Activated CD4-positive, alpha-beta T cell treated with anti-CD3 and anti-CD28 coated beads, Interleukin-2, amount 10 ng/mL, durations not matched to agents 24 days and 14 days (primary cell): ENCODE results near the gene ATXN7. TPM values are rescaled to one million over a fixed set of nuclear protein-coding genes. Genes with fewer than 3 reads are reported as not detected.

Source experiments
- DNase-seq: peaks from one replicate; pipeline ENCODE4 v3.0.0; 2022
- H3K27ac Mint-ChIP-seq: one replicate; pipeline ENCODE4 v1.8.0; 2022; ENCODE audit warnings: mild to moderate bottlenecking, mixed read lengths
- H3K27me3 Mint-ChIP-seq: one replicate; pipeline ENCODE4 v1.8.0; 2022; ENCODE audit warnings: mixed read lengths
- H3K36me3 Mint-ChIP-seq: one replicate; pipeline ENCODE4 v1.8.0; 2022; ENCODE audit warnings: low read depth, mild to moderate bottlenecking, mixed read lengths
- H3K4me1 Mint-ChIP-seq: one replicate; pipeline ENCODE4 v1.8.0; 2021; ENCODE audit warnings: mixed read lengths
- H3K4me3 Mint-ChIP-seq: one replicate; pipeline ENCODE4 v1.8.0; 2022; ENCODE audit warnings: mild to moderate bottlenecking, moderate library complexity, mixed read lengths
- H3K9me3 Mint-ChIP-seq: one replicate; pipeline ENCODE4 v1.8.0; 2021; ENCODE audit warnings: mixed read lengths
- intact Hi-C: fragments of 100-400 bp; cut with micrococcal nuclease; formaldehyde crosslinking; loops from one replicate; pipeline ENCODE4 v1.15.1; 2023
- total RNA-seq: library from RNA; stranded (reverse); gene quantifications from 2 replicates; pipeline ENCODE4 v1.2.3, GENCODE V29; 2022

Gene ATXN7
- total RNA-seq, 1 donor from 2014 or later = 37.8 TPM

DNA sequence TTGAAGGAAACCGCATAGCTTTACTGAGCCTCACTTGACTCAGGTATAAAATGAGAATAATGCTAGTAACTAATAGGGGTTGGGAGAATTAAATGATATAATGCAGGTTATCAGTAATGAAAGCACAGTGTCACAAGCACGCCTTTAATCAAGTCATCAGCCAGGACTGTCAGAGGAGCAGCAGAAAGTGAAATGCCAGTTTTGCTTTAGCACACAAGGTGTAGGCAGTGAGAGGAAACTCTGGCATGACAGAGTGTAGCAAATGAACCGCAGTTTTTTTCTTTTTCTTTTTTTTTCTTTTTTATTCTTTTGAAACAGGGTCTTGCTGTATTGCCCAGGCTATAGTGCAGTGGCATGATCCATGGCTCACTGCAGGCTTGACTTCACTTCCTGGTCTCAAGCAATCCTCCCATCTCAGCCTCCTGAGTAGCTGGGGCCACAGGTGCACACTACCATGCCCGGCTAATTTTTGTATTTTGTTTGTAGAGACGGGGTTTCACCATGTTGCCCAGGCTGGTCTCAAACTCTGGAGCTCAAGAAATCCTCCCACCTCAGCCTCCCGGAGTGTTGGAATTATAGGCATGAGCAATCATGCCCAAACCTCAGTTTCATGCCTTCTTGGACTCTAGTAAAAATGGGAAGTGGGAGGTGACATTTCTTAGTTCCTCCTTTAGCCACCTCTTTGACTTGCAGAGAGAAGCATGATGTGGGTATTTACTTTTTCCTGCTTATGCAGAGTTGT, 58.2 kb downstream of the ATXN7 start:
- intact Hi-C loops = no loop called here
- Mint-ChIP-seq H3K27ac (no peak overlapping the region), H3K9me3 (no peaks in the 10 kb centered on the region), H3K4me1 (peaks cover 39% of the 10 kb centered on the region), H3K4me3 (no peak overlapping the region), H3K27me3 (no peaks in the 10 kb centered on the region), H3K36me3 (peaks cover 71% of the 10 kb centered on the region)
- DNase-seq = no peak

DNA sequence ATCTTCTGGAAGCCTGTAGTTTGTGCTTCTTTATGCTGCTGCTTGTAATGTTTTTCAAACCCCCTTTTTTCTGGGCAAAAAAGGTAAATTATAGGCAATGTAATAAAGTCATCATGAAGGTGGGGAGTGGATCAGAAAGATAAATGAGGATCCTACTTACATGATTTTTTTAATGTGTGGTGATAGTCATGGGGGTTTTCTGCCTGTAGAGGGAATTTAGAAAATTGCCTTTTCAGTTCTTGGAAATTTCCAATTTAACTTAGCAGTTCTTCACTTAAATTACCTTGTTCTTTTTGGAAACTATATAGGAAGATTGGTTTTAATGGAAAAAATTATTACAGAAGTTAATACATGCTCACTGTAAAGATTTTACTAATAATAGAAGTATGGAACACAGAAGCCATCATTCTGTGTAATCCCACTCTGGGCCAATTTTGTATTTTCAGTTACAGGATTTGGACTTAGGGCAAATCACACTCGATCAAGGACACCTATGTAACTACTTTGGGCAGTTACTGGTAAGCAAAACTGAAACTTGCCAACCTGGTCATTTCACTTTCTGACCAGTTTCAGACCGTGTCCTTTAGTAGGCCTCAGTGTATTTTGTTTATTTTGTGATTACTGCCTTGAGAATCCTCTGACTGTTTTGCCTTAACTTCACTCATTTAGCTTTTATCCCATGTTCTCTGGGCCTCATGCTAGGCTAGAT, 59.0 kb downstream of the ATXN7 start:
- Mint-ChIP-seq H3K27ac (no peak overlapping the region), H3K4me1 (peaks cover 38% of the 10 kb centered on the region), H3K36me3 (peaks cover 64% of the 10 kb centered on the region), H3K4me3 (no peak overlapping the region), H3K27me3 (no peaks in the 10 kb centered on the region), H3K9me3 (no peaks in the 10 kb centered on the region)
- no peak for DNase-seq
- intact Hi-C loops = no loop called here

DNA sequence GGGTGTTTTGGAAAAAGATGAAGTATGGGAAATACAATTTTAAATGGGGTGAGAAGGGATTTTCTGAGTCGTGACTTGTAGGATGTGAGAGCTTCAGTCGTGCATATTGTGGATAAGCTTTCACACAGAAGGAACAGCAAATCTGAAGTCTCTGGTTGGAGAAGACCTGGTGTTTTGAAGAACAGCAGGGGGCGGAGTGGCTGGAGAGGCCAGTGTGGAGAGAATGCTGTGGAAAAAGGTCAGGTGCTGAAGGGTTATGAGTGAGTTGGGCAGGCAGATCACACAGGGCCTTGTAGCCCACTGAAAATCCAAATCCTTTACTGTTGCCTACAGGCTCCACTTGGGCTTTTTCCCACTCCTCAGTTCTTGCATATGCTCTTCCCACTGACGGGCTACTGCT, 62.6 kb downstream of the ATXN7 start:
- intact Hi-C loops = no loop called here
- H3K9me3 Mint-ChIP-seq = no peaks in the 10 kb centered on the region

GRCh38 chr3:63927422-63928280, 64.0 kb downstream of the ATXN7 start:
- Mint-ChIP-seq H3K9me3 (no peaks in the 10 kb centered on the region), H3K36me3 (peaks cover 46% of the 10 kb centered on the region)
- intact Hi-C loops = no loop called here

More for the DNA sequence above, 62.6 kb downstream of the ATXN7 start:
- DNase-seq = no peak
- Mint-ChIP-seq H3K4me3 (no peak overlapping the region), H3K27ac (no peak overlapping the region), H3K4me1 (peaks cover 32% of the 10 kb centered on the region), H3K27me3 (no peaks in the 10 kb centered on the region), H3K36me3 (peaks cover 53% of the 10 kb centered on the region)

DNA sequence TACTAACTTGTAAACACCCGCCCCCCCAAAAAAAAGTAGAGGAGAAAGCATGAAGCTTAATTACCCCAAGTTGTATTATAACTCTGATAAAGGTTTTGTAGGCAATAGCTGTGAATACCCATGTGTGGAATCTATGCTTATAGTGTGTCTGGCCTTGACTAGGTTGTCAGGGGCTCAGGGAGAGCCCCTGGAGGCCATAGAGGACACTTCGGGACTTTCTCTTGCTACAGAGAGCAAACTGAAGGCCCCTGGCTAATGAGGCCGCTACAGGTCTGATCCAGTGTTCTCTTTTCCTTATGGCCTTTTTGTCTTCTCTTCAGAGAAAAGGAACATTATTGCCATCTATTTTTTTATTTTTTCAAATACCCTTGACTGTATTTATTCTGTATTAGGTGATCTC, 67.6 kb downstream of the ATXN7 start:
- no peaks in the 10 kb centered on the region for H3K9me3 Mint-ChIP-seq
- H3K27ac Mint-ChIP-seq = peak overlapping the region; percentile 28
- H3K4me1 Mint-ChIP-seq = peaks cover 45% of the 10 kb centered on the region
- intact Hi-C loops = no loop called here
- no peak overlapping the region for H3K4me3 Mint-ChIP-seq
- DNase-seq = no peak
- peaks cover 23% of the 10 kb centered on the region for H3K36me3 Mint-ChIP-seq
- H3K27me3 Mint-ChIP-seq = no peaks in the 10 kb centered on the region

More at GRCh38 chr3:63927422-63928280, 64.0 kb downstream of the ATXN7 start:
- no peaks in the 10 kb centered on the region for H3K27me3 Mint-ChIP-seq
- H3K4me1 Mint-ChIP-seq = peaks cover 35% of the 10 kb centered on the region
- DNase-seq = no peak
- no peak overlapping the region for H3K4me3 Mint-ChIP-seq
- peak overlapping the region; percentile 9 for H3K27ac Mint-ChIP-seq

- intact Hi-C loops = no loop called here
- H3K4me3 Mint-ChIP-seq = peak overlapping the region; percentile 26
- DNase-seq = no peak
- H3K9me3 Mint-ChIP-seq = no peaks in the 10 kb centered on the region
- H3K27ac Mint-ChIP-seq = peak overlapping the region; percentile 62
- no peaks in the 10 kb centered on the region for H3K27me3 Mint-ChIP-seq
- H3K36me3 Mint-ChIP-seq = peaks cover 20% of the 10 kb centered on the region
- H3K4me1 Mint-ChIP-seq = peaks cover 51% of the 10 kb centered on the region
Observed at GRCh38 chr3:63932509-63933212, 69.0 kb downstream of the ATXN7 start.

DNA sequence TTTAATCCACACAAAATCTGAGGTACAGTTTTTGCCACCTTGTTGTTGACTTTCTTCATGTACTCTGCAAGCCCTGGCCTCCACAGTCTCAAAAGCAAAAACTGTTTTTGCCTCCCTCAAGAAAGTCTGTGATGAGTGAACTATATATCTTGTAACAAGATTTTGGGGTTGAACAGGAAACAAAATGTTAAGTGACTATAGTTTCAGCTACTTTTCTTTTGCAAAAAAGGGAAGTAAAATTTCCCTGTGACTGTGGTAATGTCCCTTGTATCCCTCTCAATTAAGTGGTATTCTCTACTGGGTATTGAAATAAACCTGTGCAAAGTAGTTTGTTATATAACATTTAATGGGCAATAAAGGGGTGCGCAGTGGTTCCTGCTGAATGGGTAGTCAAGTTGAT, 69.8 kb downstream of the ATXN7 start:
- Mint-ChIP-seq H3K4me3 (peak overlapping the region; percentile 26), H3K27ac (peak overlapping the region; percentile 58), H3K9me3 (no peaks in the 10 kb centered on the region), H3K27me3 (no peaks in the 10 kb centered on the region), H3K4me1 (peaks cover 58% of the 10 kb centered on the region), H3K36me3 (peaks cover 16% of the 10 kb centered on the region)
- DNase-seq = no peak
- intact Hi-C loops = no loop called here

GRCh38 chr3:63934041-63934866, 70.6 kb downstream of the ATXN7 start:
- peak; percentile 69 for DNase-seq
- H3K4me3 Mint-ChIP-seq = peak overlapping the region; percentile 26
- H3K4me1 Mint-ChIP-seq = peaks cover 60% of the 10 kb centered on the region
- peaks cover 18% of the 10 kb centered on the region for H3K36me3 Mint-ChIP-seq
- H3K27ac Mint-ChIP-seq = peak overlapping the region; percentile 30
- H3K9me3 Mint-ChIP-seq = no peaks in the 10 kb centered on the region
- intact Hi-C loops = no loop called here
- no peaks in the 10 kb centered on the region for H3K27me3 Mint-ChIP-seq

GRCh38 chr3:63936925-63937324, 73.3 kb downstream of the ATXN7 start:
- H3K27me3 Mint-ChIP-seq = no peaks in the 10 kb centered on the region
- H3K9me3 Mint-ChIP-seq = no peaks in the 10 kb centered on the region
- no peak for DNase-seq
- H3K4me1 Mint-ChIP-seq = peaks cover 56% of the 10 kb centered on the region
- H3K27ac Mint-ChIP-seq = no peak overlapping the region
- intact Hi-C loops = no loop called here
- H3K36me3 Mint-ChIP-seq = peaks cover 16% of the 10 kb centered on the region
- H3K4me3 Mint-ChIP-seq = no peak overlapping the region

DNA sequence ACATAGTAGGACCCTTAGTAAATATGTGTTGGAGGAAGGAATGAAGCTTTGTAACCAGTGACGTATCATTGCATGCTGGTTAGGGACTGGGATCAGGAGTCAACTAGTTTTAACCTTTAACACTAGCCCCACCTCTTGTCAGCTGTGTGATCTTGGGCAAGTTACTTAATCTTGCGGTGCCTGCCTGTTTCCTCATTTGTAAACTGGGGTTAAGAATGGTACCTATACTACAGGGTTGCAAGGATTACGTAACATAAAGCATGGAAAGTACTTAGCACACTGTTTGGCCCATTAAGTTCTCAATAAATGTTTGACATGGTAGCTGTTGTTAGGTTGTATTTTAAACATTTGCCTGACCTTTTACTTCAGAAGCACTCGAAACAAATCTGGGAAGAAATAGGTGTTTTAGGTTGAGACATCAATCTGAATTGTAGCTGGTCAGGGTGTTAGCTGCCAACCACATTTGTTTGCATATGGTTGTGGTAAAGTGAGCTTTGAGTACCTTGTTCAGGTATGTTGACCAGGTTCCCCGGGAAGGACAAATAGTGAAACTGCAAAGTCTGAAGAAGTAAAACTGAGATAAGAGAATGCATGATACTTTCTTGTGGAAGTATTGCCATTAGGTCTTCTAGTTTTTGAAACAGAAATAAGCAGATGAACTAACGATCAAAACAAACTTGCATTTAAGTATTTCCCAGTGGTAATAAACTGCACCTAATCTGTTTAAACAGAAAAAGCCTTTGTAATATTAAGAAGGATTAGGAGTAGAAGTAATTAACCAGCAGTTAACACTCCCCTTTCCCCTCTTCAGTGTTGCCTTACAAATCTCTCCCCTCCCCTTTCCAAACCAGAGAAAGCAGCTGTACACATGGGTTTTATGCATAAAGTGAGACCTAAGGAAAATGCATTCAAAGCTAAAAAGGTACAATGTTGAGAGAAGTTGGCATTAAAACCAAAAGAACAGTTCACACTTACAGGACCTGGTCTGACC, 74.3 kb downstream of the ATXN7 start:
- DNase-seq = no peak
- H3K4me3 Mint-ChIP-seq = no peak overlapping the region
- H3K9me3 Mint-ChIP-seq = no peaks in the 10 kb centered on the region
- peaks cover 14% of the 10 kb centered on the region for H3K36me3 Mint-ChIP-seq
- H3K27me3 Mint-ChIP-seq = no peaks in the 10 kb centered on the region
- H3K4me1 Mint-ChIP-seq = peaks cover 50% of the 10 kb centered on the region
- no peak overlapping the region for H3K27ac Mint-ChIP-seq
- intact Hi-C loops = no loop called here

DNA sequence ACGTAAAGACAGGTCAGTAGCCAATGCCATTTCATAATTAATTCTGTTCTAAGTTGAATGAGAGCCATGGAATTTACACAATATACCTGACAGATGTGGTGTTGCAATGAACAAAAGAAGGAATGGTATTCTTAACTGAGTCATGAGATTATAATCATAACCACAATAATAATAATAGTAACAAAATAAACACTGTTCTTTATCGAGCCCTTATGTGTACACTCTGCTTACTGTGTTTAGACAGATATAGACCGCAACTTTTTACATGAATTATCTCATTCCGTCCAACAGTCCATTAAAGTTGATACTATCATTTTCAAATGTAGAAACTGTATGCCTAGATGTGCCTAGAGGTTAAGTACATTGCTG, 76.7 kb downstream of the ATXN7 start:
- H3K36me3 Mint-ChIP-seq = peaks cover 16% of the 10 kb centered on the region
- DNase-seq = no peak
- no peak overlapping the region for H3K4me3 Mint-ChIP-seq
- peaks cover 40% of the 10 kb centered on the region for H3K4me1 Mint-ChIP-seq
- H3K27me3 Mint-ChIP-seq = no peaks in the 10 kb centered on the region
- no peak overlapping the region for H3K27ac Mint-ChIP-seq
- intact Hi-C loops = no loop called here
- H3K9me3 Mint-ChIP-seq = no peaks in the 10 kb centered on the region

GRCh38 chr3:63942528-63942927, 78.9 kb downstream of the ATXN7 start:
- Mint-ChIP-seq H3K4me3 (no peak overlapping the region), H3K27ac (no peak overlapping the region), H3K4me1 (peaks cover 48% of the 10 kb centered on the region), H3K9me3 (no peaks in the 10 kb centered on the region), H3K36me3 (peaks cover 13% of the 10 kb centered on the region), H3K27me3 (no peaks in the 10 kb centered on the region)
- no peak for DNase-seq
- intact Hi-C loops = no loop called here
